ENCODE results near the gene MYRIP.
"Not testable (repeated sequence)": the region's sequence is repeated elsewhere in the genome, so short reads cannot be mapped to it uniquely, and the experiment has no call there.

The MYRIP gene

GRCh38 chr3:39809181-39809994, at the start of gene MYRIP:
Gene MYRIP (plus strand): TSS chr3:39809609. CDS start chr3:39900817, 91,208 bp downstream.
- DNase-seq = peak; percentile 83

GRCh38 chr3:39760325-39760724, 49.1 kb upstream of the MYRIP start:
- no peak for DNase-seq

GRCh38 chr3:39762537-39763070, 46.8 kb upstream of the MYRIP start:
- DNase-seq = no peak

- no peak for DNase-seq
These were observed 46.0 kb upstream of the MYRIP start for GRCh38 chr3:39763390-39763789.

- DNase-seq = no peak
These were observed 43.8 kb upstream of the MYRIP start for GRCh38 chr3:39765575-39765974.

- DNase-seq = no peak
These were observed 43.0 kb upstream of the MYRIP start for GRCh38 chr3:39766433-39766832.

- not testable (repeated sequence) for DNase-seq
These were observed 42.5 kb upstream of the MYRIP start for GRCh38 chr3:39766909-39767308.

- DNase-seq = not testable (repeated sequence)
These were observed 31.2 kb upstream of the MYRIP start for GRCh38 chr3:39778168-39778567.

GRCh38 chr3:39779511-39780230, 29.7 kb upstream of the MYRIP start:
- no peak for DNase-seq

GRCh38 chr3:39780352-39780751, 29.1 kb upstream of the MYRIP start:
- DNase-seq = no peak

GRCh38 chr3:39781025-39781424, 28.4 kb upstream of the MYRIP start:
- no peak for DNase-seq

GRCh38 chr3:39781632-39782031, 27.8 kb upstream of the MYRIP start:
- no peak for DNase-seq

GRCh38 chr3:39783680-39784079, 25.7 kb upstream of the MYRIP start:
- DNase-seq = no peak

GRCh38 chr3:39784922-39785321, 24.5 kb upstream of the MYRIP start:
- DNase-seq = no peak

GRCh38 chr3:39788128-39788883, 21.1 kb upstream of the MYRIP start:
- no peak for DNase-seq

GRCh38 chr3:39791603-39792002, 17.8 kb upstream of the MYRIP start:
- DNase-seq = no peak

GRCh38 chr3:39794880-39795279, 14.5 kb upstream of the MYRIP start:
- DNase-seq = no peak

- DNase-seq = no peak
These were observed 8.2 kb upstream of the MYRIP start for GRCh38 chr3:39801216-39801615.

GRCh38 chr3:39802486-39802885, 6.9 kb upstream of the MYRIP start:
- not testable (repeated sequence) for DNase-seq

GRCh38 chr3:39803956-39804355, 5.5 kb upstream of the MYRIP start:
- DNase-seq = no peak

GRCh38 chr3:39804951-39805350, 4.5 kb upstream of the MYRIP start:
- no peak for DNase-seq

- DNase-seq = no peak
These were observed 3.8 kb upstream of the MYRIP start for GRCh38 chr3:39805650-39806049.

- DNase-seq = no peak
These were observed 2.6 kb upstream of the MYRIP start for GRCh38 chr3:39806820-39807219.
